Common myeloid progenitor, CD34-positive (primary cell): ENCODE results near the gene ZCCHC7.
"Not testable (repeated sequence)": the region's sequence is repeated elsewhere in the genome, so short reads cannot be mapped to it uniquely, and the experiment has no call there.

Source experiments
- CTCF ChIA-PET: fragments of 350-600 bp; sonication (Branson Sonifier 250); formaldehyde crosslinking; loops from one replicate; lab custom pipeline; 2021; ENCODE audit warnings: antibody characterized with exemption; lab: Charles Lee
- POLR2A ChIA-PET: fragments of 350-600 bp; sonication (Branson Sonifier 250); formaldehyde crosslinking; loops from one replicate; lab custom pipeline; 2021; ENCODE audit warnings: antibody characterized with exemption; lab: Charles Lee
- DNase-seq, 3 donors: peaks; one replicate each; pipeline versions ENCODE4 v3.0.0 to v3.0.0-alpha.2; 2013
- H3K27ac ChIP-seq, 2 experiments: 1 replicate in 1 of 2; 2 replicates in 1 of 2; pipeline ENCODE4 v1.7.0; 2013; ENCODE audit warnings: inconsistent platforms in 2 of 2, low read length in 2 of 2, mild to moderate bottlenecking in 2 of 2, low read depth in 1 of 2, moderate library complexity in 1 of 2; ENCODE audit not compliant: severe bottlenecking in 2 of 2, insufficient read depth in 1 of 2, poor library complexity in 1 of 2
- H3K27me3 ChIP-seq, 5 experiments: replicated peaks in 2 of 5; 1 replicate in 3 of 5; 2 replicates in 2 of 5; pipeline versions ENCODE4 v1.6.1 to v1.7.0; 2013; ENCODE audit warnings: low read length in 4 of 5, mild to moderate bottlenecking in 2 of 5, moderate library complexity in 2 of 5, inconsistent platforms in 1 of 5; ENCODE audit not compliant: insufficient read depth in 5 of 5, control insufficient read depth in 4 of 5
- H3K36me3 ChIP-seq, 4 experiments: 1 replicate in 2 of 4; 2 replicates in 2 of 4; pipeline versions ENCODE4 v1.6.1 to v1.7.0; 2013; ENCODE audit warnings: low read length in 3 of 4, control low read depth in 1 of 4, mild to moderate bottlenecking in 1 of 4; ENCODE audit not compliant: control insufficient read depth in 4 of 4, insufficient read depth in 4 of 4
- H3K4me1 ChIP-seq, 4 experiments: 1 replicate in 3 of 4; 2 replicates in 1 of 4; pipeline versions ENCODE4 v1.6.1 to v1.7.1; 2013; ENCODE audit warnings: low read length in 3 of 4, mild to moderate bottlenecking in 3 of 4, control low read depth in 1 of 4, inconsistent platforms in 1 of 4, moderate library complexity in 1 of 4; ENCODE audit not compliant: control insufficient read depth in 4 of 4, insufficient read depth in 4 of 4; ENCODE audit errors: control extremely low read depth in 1 of 4
- H3K4me3 ChIP-seq, 7 experiments: 1 replicate in 4 of 7; 2 replicates in 3 of 7; pipeline versions ENCODE4 v1.5.1 to v1.7.0; 2013; ENCODE audit warnings: mild to moderate bottlenecking in 7 of 7, low read length in 6 of 7, moderate library complexity in 6 of 7, inconsistent platforms in 2 of 7, low read depth in 2 of 7, control low read depth in 1 of 7; ENCODE audit not compliant: insufficient read depth in 4 of 7, control insufficient read depth in 1 of 7; ENCODE audit errors: extremely low read depth in 1 of 7
- H3K9me3 ChIP-seq, 5 experiments: 1 replicate in 4 of 5; 2 replicates in 1 of 5; pipeline versions ENCODE4 v1.6.1 to v1.7.1; 2013; ENCODE audit warnings: low read length in 4 of 5, mild to moderate bottlenecking in 2 of 5, inconsistent platforms in 1 of 5, low read depth in 1 of 5, moderate library complexity in 1 of 5; ENCODE audit not compliant: control insufficient read depth in 4 of 5, insufficient read depth in 2 of 5; ENCODE audit errors: control extremely low read depth in 1 of 5
- WGBS: methylation state at CpG from one replicate; pipeline ENCODE4 v1.1.5; 2013; ENCODE audit not compliant: insufficient coverage; 5-methylcytosine and 5-hydroxymethylcytosine counted together

The ZCCHC7 gene

GRCh38 chr9:37083654-37084053 lies 36.7 kb upstream of the ZCCHC7 start:
- Histone ChIP-seq H3K36me3 (peaks cover 7 to 20% (median 12%) of the 10 kb centered on the region in 4 experiments), H3K4me1 (peaks cover 6 to 12% (median 8%) of the 10 kb centered on the region in 4 experiments), H3K9me3 (peaks cover 0 to 2% (median 0%) of the 10 kb centered on the region in 5 experiments), H3K27ac (no peak overlapping the region), H3K4me3 (no peak overlapping the region), H3K27me3 (no peaks in the 10 kb centered on the region)
- POLR2A ChIA-PET, result no interaction called here
- DNase-seq, result peak in 1 of 3 donors; percentile 4
- CTCF ChIA-PET, result interaction anchor here (1.1 kb wide), 1 partner anchor 21 kb away, joined by 3 read pairs; no protein-coding TSS in a partner anchor

DNA sequence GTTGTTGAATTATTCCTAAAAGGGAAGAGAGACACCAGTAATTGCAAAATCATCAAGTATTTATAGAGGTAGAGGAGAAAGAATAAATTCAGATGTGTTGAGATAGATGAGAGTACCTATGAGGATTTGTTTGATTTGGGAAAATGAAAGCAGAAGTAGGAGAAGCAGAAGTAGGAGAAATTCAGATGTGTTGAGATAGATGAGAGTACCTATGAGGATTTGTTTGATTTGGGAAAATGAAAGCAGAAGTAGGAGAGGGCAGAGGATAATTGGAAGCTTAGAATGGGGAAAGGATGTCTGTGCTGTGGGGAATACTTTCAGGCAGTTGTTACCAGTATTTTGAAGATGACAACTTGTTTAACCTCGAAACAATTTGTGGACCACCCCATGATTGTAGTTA lies 35.1 kb upstream of the ZCCHC7 start:
- H3K36me3 ChIP-seq, result peaks cover 7 to 25% (median 13%) of the 10 kb centered on the region in 4 experiments
- no peak overlapping the region for H3K27ac ChIP-seq
- no peak overlapping the region for H3K4me3 ChIP-seq
- H3K27me3 ChIP-seq, result no peaks in the 10 kb centered on the region
- ChIA-PET POLR2A (no interaction called here), CTCF (no interaction called here)
- DNase-seq, result no peak
- WGBS, result no CpG with 5 or more reads among the region's 1 CpG
- no peaks in the 10 kb centered on the region for H3K9me3 ChIP-seq
- peaks cover 6 to 8% (median 7%) of the 10 kb centered on the region in 4 experiments for H3K4me1 ChIP-seq

DNA sequence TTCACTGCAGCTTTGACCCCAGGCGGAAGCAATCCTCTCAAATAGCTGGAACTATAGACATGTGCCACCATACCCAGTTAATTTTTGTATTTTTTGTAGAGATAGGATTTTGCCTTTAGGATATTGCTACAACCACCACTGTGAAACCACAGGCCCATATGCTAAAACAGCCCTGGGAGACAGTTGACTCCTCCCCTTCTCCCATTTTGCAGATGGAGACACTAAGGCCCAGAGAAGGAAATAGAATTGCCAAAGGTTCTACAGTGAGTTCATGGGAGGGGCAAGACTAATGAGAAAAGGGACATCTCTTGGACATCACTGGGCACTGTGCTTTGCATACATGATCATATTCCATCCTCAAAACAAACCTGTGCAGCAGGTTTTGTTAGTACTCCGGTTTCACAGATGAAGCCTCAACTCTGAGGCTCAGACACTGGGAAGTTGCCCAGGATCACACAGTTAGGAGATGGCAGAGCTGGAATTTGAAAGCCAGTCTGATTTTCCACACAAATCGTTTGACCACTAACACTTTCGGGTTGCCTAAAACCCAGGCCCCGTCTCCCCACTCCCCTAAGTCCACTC lies 27.6 kb upstream of the ZCCHC7 start:
- POLR2A ChIA-PET, CTCF ChIA-PET, H3K27ac ChIP-seq, H3K27me3 ChIP-seq, DNase-seq, H3K9me3 ChIP-seq, H3K4me1 ChIP-seq, H3K4me3 ChIP-seq: not testable (repeated sequence)
- 100% methylated on average over 1 of the region's 5 CpGs for WGBS
- H3K36me3 ChIP-seq, result peaks cover 0 to 11% (median 2%) of the 10 kb centered on the region in 4 experiments

- no peaks in the 10 kb centered on the region for H3K36me3 ChIP-seq
- no peak overlapping the region for H3K27ac ChIP-seq
- no CpG with 5 or more reads among the region's 1 CpG for WGBS
- no peak for DNase-seq
- no peak overlapping the region for H3K4me3 ChIP-seq
- H3K27me3 ChIP-seq, result no peaks in the 10 kb centered on the region
- no peaks in the 10 kb centered on the region for H3K4me1 ChIP-seq
- H3K9me3 ChIP-seq, result no peaks in the 10 kb centered on the region
- ChIA-PET POLR2A (no interaction called here), CTCF (interaction anchor here (1.2 kb wide), 1 partner anchor 14 kb away, joined by 5 read pairs; no protein-coding TSS in a partner anchor)
Observed at GRCh38 chr9:37094751-37095150, 25.6 kb upstream of the ZCCHC7 start.

GRCh38 chr9:37096628-37097027 lies 23.7 kb upstream of the ZCCHC7 start:
- H3K9me3 ChIP-seq, result no peaks in the 10 kb centered on the region
- no peaks in the 10 kb centered on the region for H3K4me1 ChIP-seq
- H3K4me3 ChIP-seq, result no peak overlapping the region
- 96% methylated on average over 4 of the region's 4 CpGs for WGBS
- no peaks in the 10 kb centered on the region for H3K27me3 ChIP-seq
- CTCF ChIA-PET, result interaction anchor here (1.0 kb wide), 1 partner anchor 118 kb away, joined by 3 read pairs; no protein-coding TSS in a partner anchor
- POLR2A ChIA-PET, result no interaction called here
- DNase-seq, result no peak
- H3K36me3 ChIP-seq, result no peaks in the 10 kb centered on the region
- H3K27ac ChIP-seq, result no peak overlapping the region

DNA sequence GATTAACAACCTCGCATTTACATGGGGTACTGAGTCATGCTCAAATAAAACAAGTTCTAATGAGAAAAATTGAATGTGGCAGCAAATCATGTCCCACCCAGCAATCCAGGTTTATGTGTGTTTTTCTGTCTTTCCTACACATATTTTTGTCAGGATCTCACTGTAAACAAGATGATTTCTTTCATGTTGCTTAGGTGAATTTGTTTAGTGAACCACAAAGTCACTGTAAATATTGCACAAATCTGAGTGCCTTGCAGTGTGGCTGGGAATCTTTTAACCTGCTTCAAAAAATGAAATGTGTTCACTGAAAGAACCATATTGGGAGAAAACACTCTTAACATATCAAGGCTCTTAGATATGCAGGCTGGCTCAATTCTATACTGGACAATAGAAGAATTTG lies 23.1 kb upstream of the ZCCHC7 start:
- Histone ChIP-seq H3K36me3 (no peaks in the 10 kb centered on the region), H3K27ac (no peak overlapping the region), H3K27me3 (no peaks in the 10 kb centered on the region), H3K9me3 (no peaks in the 10 kb centered on the region), H3K4me1 (no peaks in the 10 kb centered on the region), H3K4me3 (no peak overlapping the region)
- CTCF ChIA-PET, result no interaction called here
- POLR2A ChIA-PET, result no interaction called here
- WGBS, result no CpG with 5 or more reads among the region's 1 CpG
- DNase-seq, result no peak

GRCh38 chr9:37100327-37100726 lies 20.0 kb upstream of the ZCCHC7 start:
- ChIA-PET CTCF (interaction anchor here (0.8 to 1.2 kb wide), 2 partner anchors 16 to 93 kb away, joined by 3 to 4 read pairs; no protein-coding TSS in a partner anchor), POLR2A (no interaction called here)
- Histone ChIP-seq H3K27me3 (no peaks in the 10 kb centered on the region), H3K27ac (no peak overlapping the region), H3K4me3 (no peak overlapping the region), H3K4me1 (no peaks in the 10 kb centered on the region), H3K36me3 (no peaks in the 10 kb centered on the region), H3K9me3 (no peaks in the 10 kb centered on the region)
- DNase-seq, result no peak
- WGBS, result 20% methylated on average over 1 of the region's 2 CpGs
